HG03575 (cell line): ENCODE data around the gene SGK2.

Source experiments
- ATAC-seq: cut with Tn5 transposase; IDR thresholded peaks from one replicate; pipeline ENCODE4 v1.9.1; 2021; ENCODE audit not compliant: unreplicated experiment, insufficient number of reproducible peaks, low FRiP score; ENCODE audit errors: extremely low read depth

The SGK2 gene

GRCh38 chr20:43559147-43559987 is 540 bp downstream of the SGK2 start:
- ATAC-seq, result no peak

- no peak for ATAC-seq
Observed at GRCh38 chr20:43560974-43561373, 2.1 kb downstream of the SGK2 start.

GRCh38 chr20:43563429-43563828 is 4.6 kb downstream of the SGK2 start:
- ATAC-seq, result no peak

- no peak for ATAC-seq
Observed at GRCh38 chr20:43563991-43564390, 5.2 kb downstream of the SGK2 start.

- ATAC-seq, result no peak
Observed at GRCh38 chr20:43564455-43564854, 5.6 kb downstream of the SGK2 start.

GRCh38 chr20:43564993-43565757 is 6.3 kb downstream of the SGK2 start:
- ATAC-seq, result no peak

- no peak for ATAC-seq
Observed at GRCh38 chr20:43565758-43566104, 6.9 kb downstream of the SGK2 start.

- no peak for ATAC-seq
Observed at GRCh38 chr20:43567477-43567876, 8.7 kb downstream of the SGK2 start.

GRCh38 chr20:43568706-43569105 is 9.9 kb downstream of the SGK2 start:
- no peak for ATAC-seq

GRCh38 chr20:43569282-43569681 is 10.5 kb downstream of the SGK2 start:
- no peak for ATAC-seq

GRCh38 chr20:43570496-43570895 is 11.7 kb downstream of the SGK2 start:
- ATAC-seq, result no peak

GRCh38 chr20:43571310-43571709 is 12.5 kb downstream of the SGK2 start:
- no peak for ATAC-seq

- no peak for ATAC-seq
Observed at GRCh38 chr20:43571771-43572170, 12.9 kb downstream of the SGK2 start.

- ATAC-seq, result no peak
Observed at GRCh38 chr20:43572891-43573290, 14.1 kb downstream of the SGK2 start.

- ATAC-seq, result no peak
Observed at GRCh38 chr20:43576108-43576507, 17.3 kb downstream of the SGK2 start.

- ATAC-seq, result no peak
Observed at GRCh38 chr20:43579861-43580793, 21.3 kb downstream of the SGK2 start.

- ATAC-seq, result no peak
Observed at GRCh38 chr20:43583133-43583864, 24.5 kb downstream of the SGK2 start.

GRCh38 chr20:43583982-43584432 is 25.2 kb downstream of the SGK2 start:
- ATAC-seq, result no peak
